Brain microvascular endothelial cell (primary cell): ENCODE data around the gene ATP7A.
"Not testable (repeated sequence)": the region's sequence is repeated elsewhere in the genome, so short reads cannot be mapped to it uniquely, and the experiment has no call there.

Experiments
- DNase-seq: peaks from one replicate; pipeline ENCODE4 v3.0.0-alpha.2; 2020
- H3K27ac ChIP-seq: fragments of 250-450 bp; sonication (Bioruptor Pico); 2 replicates; pipeline ENCODE4 v1.5.1; 2020; ENCODE audit warnings: mild to moderate bottlenecking, moderate library complexity
- H3K27me3 ChIP-seq: fragments of 250-450 bp; sonication (Bioruptor Pico); replicated peaks from 2 replicates; pipeline ENCODE4 v1.5.1; 2020; ENCODE audit warnings: mild to moderate bottlenecking
- H3K36me3 ChIP-seq: fragments of 250-450 bp; sonication (Bioruptor Pico); replicated peaks from 2 replicates; pipeline ENCODE4 v1.5.1; 2020; ENCODE audit warnings: mild to moderate bottlenecking
- H3K4me3 ChIP-seq: 2 replicates; pipeline ENCODE4 v1.5.1; 2011; ENCODE audit warnings: low read depth, mild to moderate bottlenecking, control low read depth, low read length, moderate library complexity
- CTCF ChIP-seq: IDR thresholded peaks from 2 replicates; pipeline ENCODE4 v1.5.1; 2011; ENCODE audit warnings: low read depth, mild to moderate bottlenecking, moderate library complexity, low read length, control low read depth, inconsistent platforms; ENCODE audit errors: missing control alignments
- in situ Hi-C: cut with HindIII; loops from 2 replicates; pipeline ENCODE4 v1.10.0; 2017; ENCODE audit warnings: low sequenced_read_pairs, low pct_ligation_motif_present

ATP7A gene

GRCh38 chrX:78063687-78064086 lies 153.2 kb downstream of the ATP7A start:
- DNase-seq = no peak
- in situ Hi-C loops = no loop called here
- no peaks in the 10 kb centered on the region for H3K27me3 ChIP-seq
- TF ChIP-seq CTCF = no peak
- H3K4me3 ChIP-seq = no peak overlapping the region
- H3K27ac ChIP-seq = no peak overlapping the region
- H3K36me3 ChIP-seq = no peaks in the 10 kb centered on the region

GRCh38 chrX:78064152-78064551 lies 153.7 kb downstream of the ATP7A start:
- in situ Hi-C loops = no loop called here
- H3K36me3 ChIP-seq = no peaks in the 10 kb centered on the region
- H3K4me3 ChIP-seq = no peak overlapping the region
- H3K27me3 ChIP-seq = no peaks in the 10 kb centered on the region
- no peak for TF ChIP-seq CTCF
- no peak overlapping the region for H3K27ac ChIP-seq
- DNase-seq = no peak

DNA sequence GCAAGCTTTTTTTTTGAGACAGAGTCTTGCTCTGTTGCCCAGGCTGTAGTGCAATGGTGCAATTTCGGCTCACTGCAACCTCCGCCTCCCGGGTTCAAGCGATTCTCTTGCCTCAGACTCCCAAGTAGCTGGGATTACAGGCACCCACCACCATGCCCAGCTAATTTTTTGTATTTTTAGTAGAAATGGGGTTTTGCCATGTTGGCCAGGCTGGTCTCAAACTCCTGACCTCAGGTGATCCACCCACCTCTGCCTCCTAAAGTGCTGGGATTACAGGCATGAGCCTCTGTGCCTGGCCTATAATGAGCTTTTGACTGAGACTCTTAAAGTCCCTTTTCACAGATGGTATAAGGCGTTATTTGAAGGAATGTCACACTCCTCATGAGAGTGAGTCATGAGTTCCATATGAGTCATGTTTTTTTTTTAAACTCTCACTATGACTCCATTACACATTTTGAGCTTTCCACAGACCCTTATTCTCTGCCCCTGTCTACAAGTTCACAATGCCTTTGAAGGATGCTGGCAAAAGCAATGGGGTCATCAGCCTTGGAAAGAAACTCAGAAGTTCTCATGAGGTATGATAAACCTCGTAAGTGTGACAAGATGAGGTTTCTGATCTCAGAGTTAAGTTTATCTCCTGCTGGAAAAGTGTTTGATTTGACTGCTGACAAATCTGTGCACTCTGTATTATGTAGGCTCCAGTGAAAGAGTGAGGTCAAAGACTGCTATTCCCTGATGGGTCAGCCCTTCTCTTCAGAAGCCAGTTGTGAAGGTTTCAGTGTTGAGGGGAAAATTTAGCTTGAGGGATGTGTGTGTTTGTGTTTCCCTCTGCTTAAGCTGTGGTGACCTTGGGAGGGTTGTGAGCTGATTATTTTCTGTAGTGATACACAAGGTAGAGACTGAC lies 154.5 kb downstream of the ATP7A start:
- peak; percentile 15 for DNase-seq

GRCh38 chrX:78066110-78066509 lies 155.6 kb downstream of the ATP7A start:
- in situ Hi-C loops = no loop called here
- DNase-seq = no peak
- H3K36me3 ChIP-seq = no peaks in the 10 kb centered on the region
- H3K27ac ChIP-seq = no peak overlapping the region
- no peak overlapping the region for H3K4me3 ChIP-seq
- no peak for TF ChIP-seq CTCF
- H3K27me3 ChIP-seq = no peaks in the 10 kb centered on the region

More for the DNA sequence above, 154.5 kb downstream of the ATP7A start:
- in situ Hi-C loops, H3K27me3 ChIP-seq, H3K4me3 ChIP-seq, H3K36me3 ChIP-seq: not testable (repeated sequence)
- H3K27ac ChIP-seq = peak overlapping the region; percentile 47

DNA sequence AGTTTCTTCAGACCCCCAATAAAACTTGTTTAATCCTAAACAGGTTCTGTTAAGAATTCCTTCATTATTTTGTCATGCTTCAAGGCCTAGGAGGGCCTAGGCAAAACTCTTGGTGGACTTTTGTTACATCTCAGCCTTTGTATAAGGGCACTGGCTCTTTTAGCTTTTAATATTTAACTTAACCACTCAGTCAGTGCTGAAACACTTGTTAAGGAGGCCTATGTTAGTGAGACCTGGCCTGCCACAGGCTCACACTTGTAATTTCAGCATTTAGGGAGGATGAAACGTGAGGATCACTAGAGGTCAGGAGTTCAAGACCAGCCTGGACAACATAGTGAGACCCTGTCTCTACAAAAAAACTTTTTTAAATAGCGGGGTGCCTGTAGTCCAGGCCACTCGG lies 160.8 kb downstream of the ATP7A start:
- no peak overlapping the region for H3K4me3 ChIP-seq
- in situ Hi-C loops = no loop called here
- no peak overlapping the region for H3K27ac ChIP-seq
- no peak for DNase-seq
- TF ChIP-seq CTCF = no peak
- H3K27me3 ChIP-seq = no peaks in the 10 kb centered on the region
- H3K36me3 ChIP-seq = no peaks in the 10 kb centered on the region

- H3K4me3 ChIP-seq, H3K27ac ChIP-seq, H3K27me3 ChIP-seq, H3K36me3 ChIP-seq, DNase-seq, in situ Hi-C loops: not testable (repeated sequence)
Observed at GRCh38 chrX:78073147-78074077, 162.9 kb downstream of the ATP7A start.
